Stimulated activated CD8-positive, alpha-beta memory T cell treated with anti-CD3 and anti-CD28 coated beads, Interleukin-15, amount 100 ng/mL, for 48 hours (primary cell): ENCODE data around the gene SPG7.

Experiments used
- DNase-seq, 2 donors: peaks; one replicate each; pipeline ENCODE4 v3.0.0-alpha.2; 2020; ENCODE audit warnings: low read depth in 2 of 2

SPG7 gene

GRCh38 chr16:89547291-89547690 is 39.1 kb downstream of the SPG7 start:
- DNase-seq = no peak

DNA sequence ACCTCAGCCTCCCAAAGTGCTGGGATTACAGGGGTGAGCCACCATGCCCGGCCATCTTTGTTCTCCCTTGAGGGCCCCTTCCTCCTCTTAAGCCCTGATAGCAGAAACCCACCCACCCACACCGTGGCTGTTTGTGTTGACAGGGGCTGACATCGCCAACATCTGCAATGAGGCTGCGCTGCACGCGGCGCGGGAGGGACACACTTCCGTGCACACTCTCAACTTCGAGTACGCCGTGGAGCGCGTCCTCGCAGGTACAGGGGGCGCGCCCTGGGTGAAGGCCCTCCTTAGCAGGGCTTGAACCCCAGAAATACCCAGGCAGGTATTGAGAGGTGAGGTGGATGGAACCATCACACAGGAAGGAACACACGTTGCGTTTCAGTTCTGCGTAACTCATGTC is 39.7 kb downstream of the SPG7 start:
- DNase-seq = no peak

DNA sequence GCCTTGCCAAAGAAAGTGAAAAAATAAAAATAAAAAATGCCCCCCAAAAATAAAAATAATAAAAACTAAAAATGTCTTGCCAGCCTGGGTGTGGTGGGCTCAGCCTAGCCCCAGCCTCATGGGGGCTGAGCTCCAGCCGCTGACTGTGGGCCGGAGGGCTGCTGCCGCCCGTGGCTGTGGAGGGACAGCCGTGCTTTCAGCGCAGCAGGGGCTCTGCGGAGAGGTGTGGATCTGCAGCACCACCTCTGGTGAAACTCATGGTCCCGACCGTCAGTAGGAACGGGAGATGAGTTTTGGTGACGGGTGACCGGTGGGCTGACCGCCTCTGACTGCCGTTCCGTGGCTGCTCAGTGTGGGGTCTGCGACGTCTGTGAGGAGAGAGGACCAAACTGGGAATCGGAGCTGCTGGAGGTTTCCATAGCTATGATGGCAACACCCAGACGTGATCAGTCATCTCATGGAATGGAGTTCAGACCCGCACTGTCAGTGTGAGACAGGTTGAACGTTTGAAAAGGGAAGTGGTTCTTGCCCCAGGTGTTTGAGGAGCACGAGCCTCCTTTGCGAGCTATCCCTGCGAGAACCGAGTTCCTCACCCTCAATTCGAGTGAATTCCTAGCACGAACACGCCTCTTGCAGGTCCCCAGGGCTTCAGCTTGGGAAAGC is 40.3 kb downstream of the SPG7 start:
- DNase-seq = no peak

DNA sequence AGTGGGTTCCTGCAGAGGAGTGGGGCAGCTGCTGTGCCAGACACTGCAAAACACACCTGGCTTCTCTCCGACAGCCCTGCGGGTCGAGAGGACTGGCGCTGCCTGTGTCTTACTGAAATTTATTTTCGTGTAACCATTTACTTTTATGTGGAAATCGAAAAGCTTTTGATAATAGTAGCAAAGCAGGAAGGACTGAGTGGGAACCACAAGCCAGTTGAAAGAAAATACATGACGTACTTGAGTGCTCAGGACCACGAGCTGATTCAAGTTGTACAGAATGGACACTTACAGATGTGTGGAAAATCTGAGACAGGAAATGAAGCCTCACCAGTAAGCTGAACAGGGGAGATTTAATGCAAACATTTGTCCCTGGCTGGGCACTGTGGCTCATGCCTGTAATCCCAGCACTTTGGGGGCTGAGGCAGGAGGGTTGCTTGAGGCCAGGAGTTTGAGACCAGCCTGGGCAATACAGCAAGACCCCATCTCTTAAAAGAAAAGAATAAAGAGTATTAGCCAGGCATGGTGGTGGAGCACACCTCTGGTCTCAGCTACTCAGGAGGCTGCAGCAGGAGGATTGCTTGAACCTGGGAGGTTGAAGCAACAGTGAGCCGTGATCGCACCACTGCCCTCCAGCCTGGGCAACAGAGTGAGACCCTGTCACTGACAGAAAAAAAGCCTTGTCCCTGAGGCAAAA is 41.0 kb downstream of the SPG7 start:
- no peak for DNase-seq

GRCh38 chr16:89550421-89551007 is 42.3 kb downstream of the SPG7 start:
- DNase-seq = no peak

DNA sequence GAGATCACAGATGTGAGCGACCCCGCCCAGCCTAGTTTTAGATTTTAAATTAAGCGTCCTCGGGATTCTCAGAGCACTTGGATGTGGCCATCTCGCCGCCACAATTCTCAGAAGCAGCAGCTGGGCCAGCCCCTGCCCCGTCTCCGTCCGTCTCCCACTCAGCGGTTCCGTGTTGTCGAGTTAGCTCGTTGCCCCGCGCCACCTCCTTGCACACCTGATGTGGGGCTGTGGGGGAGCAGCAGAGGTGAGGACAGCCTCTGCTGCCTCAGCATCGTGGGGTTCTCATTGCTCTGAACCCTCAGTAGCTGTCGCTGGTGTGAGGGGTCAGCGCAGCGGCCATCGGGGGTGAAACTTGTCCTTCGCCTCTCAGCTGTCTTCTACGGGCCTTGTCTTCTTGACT is 44.1 kb downstream of the SPG7 start:
- no peak for DNase-seq

DNA sequence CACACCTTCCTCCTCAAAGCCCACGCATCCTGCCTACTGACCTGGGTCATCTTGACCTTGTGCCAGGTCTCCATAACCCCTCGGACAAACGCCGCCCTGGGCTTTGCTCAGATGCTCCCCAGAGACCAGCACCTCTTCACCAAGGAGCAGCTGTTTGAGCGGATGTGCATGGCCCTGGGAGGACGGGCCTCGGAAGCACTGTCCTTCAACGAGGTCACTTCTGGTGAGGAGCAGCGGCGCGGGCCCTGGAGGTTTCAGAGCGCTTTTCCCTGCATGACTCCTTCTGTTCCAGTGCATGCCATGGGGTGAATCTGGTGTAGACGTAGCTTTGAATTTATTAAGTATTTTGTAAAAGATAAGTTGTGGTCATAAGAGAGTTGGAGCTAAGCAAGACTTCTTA is 44.7 kb downstream of the SPG7 start:
- DNase-seq = no peak

DNA sequence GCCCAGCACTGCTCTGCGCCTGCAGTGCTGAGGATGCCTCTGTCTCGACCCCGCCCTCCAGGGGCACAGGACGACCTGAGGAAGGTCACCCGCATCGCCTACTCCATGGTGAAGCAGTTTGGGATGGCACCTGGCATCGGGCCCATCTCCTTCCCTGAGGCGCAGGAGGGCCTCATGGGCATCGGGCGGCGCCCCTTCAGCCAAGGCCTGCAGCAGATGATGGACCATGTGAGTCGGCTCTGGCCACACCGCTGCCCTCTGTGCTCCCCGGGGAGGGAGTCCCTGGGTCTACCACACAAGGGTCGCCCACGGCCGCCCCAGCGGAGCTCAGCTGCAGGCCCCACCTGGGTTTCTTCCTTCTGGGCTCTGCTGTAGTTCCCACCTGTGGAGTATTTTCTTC is 45.5 kb downstream of the SPG7 start:
- no peak for DNase-seq

- DNase-seq = no peak
Observed at GRCh38 chr16:89554343-89554742, 46.1 kb downstream of the SPG7 start.

- no peak for DNase-seq
Observed at GRCh38 chr16:89555265-89555664, 47.1 kb downstream of the SPG7 start.

GRCh38 chr16:89555780-89556179 is 47.6 kb downstream of the SPG7 start:
- no peak for DNase-seq

GRCh38 chr16:89556750-89557689 is 48.8 kb downstream of the SPG7 start:
- DNase-seq = peak; percentile 68 to 73

DNA sequence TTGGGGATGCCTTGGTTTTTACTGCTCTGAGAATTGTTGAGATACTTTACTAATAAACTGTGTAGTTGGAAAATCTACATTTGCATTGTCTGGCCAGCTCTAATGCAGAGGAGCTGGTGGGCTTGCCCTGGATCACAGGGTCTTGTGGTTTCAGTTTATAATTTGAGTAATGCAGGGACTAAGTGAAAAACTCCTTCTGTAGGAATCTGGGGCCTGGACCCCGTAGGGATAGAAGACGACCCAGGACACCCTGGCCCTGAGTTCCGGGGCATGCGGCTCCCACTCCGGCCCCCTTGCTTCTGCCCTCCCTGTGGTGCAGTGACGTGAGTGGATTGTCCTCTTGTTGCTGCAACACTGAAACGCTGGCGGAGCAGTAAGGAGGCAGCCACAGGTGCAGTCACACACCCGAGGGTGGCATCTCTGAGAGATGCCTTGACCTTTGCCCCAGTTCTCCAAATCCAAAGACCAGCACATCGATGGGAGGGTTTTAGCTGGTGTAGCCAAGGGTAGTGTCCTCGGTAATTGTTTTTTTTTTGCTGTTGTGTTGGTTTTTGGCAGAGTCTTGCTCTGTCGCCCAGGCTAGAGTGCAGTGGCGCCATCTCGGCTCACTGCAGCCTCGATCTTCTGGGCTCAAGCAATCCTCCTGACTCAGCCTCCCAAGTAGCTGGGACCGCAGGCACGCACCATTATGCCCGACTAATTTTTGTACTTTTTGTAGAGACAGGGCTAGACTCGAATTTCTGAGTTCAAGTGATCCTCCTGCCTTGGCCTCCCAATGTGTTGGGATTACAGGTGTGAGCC is 49.7 kb downstream of the SPG7 start:
- DNase-seq = no peak

DNA sequence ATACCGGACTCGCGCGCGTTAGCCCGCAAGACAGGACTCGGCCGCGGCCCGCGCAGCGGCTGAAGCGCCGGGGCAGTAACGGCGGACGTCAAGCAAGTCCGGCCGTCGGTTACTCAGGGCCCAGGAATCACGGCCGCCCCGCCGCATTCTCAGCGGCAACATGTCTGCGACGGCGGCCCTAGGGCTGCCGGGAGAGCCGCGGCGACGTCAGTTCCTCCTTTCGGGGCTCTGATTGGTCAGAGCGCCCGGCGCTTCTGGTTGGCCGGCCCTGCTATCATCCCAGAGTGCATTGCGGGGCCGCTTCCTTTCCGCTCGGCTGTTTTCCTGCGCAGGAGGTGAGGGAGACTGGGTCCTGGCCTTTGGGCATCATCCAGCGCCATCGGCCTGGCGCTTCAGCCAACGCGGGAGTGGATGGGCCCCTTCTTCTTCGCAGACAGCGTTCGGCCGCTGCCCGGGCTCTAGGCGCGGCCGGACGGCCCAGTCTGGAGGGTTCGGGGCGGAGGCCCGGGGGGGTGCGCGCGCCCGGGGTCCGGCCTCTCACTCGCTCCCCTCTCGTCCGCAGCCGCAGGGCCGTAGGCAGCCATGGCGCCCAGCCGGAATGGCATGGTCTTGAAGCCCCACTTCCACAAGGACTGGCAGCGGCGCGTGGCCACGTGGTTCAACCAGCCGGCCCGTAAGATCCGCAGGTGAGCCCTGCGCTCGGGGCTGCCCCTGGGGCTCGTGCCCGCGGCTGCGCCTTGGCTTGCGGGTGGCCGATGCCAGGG is 52.4 kb downstream of the SPG7 start, which contains the start of gene RPL13:
RPL13 (plus strand) TSS at position 305 of the 764 bp plus-strand sequence; CDS start at position 583, 278 bp downstream.
- peak; percentile 89 to 92 for DNase-seq

DNA sequence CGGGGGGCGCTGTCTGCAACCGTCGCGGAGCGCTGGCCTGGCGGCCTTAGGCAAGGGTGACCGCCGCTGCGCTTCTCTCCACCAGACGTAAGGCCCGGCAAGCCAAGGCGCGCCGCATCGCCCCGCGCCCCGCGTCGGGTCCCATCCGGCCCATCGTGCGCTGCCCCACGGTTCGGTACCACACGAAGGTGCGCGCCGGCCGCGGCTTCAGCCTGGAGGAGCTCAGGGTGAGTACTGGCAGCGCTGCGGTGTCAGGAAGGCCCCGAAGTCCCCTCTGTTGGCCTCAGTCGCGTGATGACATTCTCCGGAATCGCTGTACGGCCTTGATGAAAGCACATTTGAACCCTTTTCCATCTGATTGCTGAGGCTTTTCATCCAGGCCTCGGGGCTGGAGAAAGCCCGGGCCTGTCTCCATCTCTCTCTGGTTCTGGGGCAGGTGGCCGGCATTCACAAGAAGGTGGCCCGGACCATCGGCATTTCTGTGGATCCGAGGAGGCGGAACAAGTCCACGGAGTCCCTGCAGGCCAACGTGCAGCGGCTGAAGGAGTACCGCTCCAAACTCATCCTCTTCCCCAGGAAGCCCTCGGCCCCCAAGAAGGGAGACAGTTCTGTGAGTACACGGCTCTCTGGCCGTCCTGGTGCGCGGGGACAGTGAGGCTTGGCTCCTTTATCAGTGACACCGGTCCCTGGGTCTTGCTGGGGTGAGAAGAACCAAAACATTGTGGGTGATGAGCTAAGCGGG is 53.1 kb downstream of the SPG7 start:
- no peak for DNase-seq

DNA sequence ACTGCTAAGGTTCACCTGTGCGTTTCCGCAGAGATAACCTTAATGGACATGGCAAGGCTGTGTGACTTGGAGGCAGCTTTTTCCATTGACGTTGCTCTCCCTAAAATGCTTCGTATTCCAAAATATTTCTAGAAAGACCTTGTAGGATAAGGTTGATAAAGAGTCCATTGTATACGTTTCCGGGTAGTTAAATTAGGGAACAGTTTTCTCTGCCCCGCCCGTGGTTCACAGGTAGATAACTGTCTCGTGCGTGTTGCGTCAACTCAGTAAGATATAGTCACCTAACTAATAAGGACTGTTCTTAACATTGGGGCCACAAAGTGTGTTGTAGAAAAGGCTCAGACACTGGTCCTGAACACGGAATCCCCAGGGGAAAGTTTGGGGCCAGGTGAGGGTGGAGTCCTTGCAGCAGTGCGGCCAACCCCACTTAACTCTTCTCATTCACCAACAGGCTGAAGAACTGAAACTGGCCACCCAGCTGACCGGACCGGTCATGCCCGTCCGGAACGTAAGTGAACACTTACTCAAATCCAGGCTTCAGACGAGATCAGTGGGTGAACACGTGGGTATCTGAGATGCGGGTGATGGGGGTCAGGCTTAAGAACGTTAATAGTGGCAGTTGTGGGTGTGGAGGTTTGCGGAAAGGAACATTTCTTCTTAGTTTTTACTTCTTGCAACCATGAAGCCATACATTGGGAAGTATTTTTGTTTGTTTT is 53.8 kb downstream of the SPG7 start:
- DNase-seq = no peak

DNA sequence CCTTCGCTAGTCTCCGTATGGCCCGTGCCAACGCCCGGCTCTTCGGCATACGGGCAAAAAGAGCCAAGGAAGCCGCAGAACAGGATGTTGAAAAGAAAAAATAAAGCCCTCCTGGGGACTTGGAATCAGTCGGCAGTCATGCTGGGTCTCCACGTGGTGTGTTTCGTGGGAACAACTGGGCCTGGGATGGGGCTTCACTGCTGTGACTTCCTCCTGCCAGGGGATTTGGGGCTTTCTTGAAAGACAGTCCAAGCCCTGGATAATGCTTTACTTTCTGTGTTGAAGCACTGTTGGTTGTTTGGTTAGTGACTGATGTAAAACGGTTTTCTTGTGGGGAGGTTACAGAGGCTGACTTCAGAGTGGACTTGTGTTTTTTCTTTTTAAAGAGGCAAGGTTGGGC is 54.7 kb downstream of the SPG7 start:
- no peak for DNase-seq

DNA sequence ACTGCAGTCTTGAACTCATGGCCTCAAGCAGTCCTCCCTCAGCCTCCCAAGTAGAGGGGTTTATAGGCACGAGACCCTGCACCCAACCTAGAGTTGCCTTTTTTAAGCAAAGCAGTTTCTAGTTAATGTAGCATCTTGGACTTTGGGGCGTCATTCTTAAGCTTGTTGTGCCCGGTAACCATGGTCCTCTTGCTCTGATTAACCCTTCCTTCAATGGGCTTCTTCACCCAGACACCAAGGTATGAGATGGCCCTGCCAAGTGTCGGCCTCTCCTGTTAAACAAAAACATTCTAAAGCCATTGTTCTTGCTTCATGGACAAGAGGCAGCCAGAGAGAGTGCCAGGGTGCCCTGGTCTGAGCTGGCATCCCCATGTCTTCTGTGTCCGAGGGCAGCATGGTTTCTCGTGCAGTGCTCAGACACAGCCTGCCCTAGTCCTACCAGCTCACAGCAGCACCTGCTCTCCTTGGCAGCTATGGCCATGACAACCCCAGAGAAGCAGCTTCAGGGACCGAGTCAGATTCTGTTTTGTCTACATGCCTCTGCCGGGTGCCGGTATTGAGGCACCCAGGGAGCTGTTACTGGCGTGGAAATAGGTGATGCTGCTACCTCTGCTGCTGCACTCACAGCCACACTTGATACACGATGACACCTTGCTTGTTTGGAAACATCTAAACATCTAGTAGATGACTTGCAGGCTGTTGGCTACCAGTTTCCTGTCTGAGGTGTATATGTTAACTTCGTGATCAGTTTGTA is 55.6 kb downstream of the SPG7 start:
- no peak for DNase-seq
